GM21381 (cell line): ENCODE data around the gene MOSPD3.

Experiments used
- ATAC-seq: cut with Tn5 transposase; IDR thresholded peaks from one replicate; pipeline ENCODE4 v1.9.1; 2021; ENCODE audit warnings: mild to moderate bottlenecking, moderate library complexity; ENCODE audit not compliant: unreplicated experiment

The MOSPD3 gene

DNA sequence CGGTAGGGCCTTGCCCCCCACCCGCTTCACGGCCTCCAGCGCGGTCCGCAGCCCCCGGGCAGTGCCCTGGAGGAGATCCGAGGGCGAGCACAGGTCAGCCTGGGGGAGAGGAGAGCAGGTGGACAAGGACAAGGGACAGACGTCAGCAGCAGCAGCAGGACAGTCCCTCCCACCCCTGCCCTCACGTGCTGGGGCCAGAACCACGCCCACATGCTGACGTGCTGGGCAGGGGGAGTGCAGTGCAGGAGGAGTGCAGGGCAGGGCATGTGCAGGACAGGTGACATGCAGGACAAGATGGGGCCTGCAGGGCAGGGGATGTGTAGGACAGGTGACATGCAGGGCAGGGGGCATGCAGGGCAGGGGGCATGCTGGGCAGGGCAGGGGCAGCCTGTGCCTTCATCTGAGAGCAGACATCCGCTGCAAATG, 37.1 kb upstream of the MOSPD3 start:
- ATAC-seq, result no peak

GRCh38 chr7:100575746-100576383, 36.5 kb upstream of the MOSPD3 start:
- no peak for ATAC-seq

DNA sequence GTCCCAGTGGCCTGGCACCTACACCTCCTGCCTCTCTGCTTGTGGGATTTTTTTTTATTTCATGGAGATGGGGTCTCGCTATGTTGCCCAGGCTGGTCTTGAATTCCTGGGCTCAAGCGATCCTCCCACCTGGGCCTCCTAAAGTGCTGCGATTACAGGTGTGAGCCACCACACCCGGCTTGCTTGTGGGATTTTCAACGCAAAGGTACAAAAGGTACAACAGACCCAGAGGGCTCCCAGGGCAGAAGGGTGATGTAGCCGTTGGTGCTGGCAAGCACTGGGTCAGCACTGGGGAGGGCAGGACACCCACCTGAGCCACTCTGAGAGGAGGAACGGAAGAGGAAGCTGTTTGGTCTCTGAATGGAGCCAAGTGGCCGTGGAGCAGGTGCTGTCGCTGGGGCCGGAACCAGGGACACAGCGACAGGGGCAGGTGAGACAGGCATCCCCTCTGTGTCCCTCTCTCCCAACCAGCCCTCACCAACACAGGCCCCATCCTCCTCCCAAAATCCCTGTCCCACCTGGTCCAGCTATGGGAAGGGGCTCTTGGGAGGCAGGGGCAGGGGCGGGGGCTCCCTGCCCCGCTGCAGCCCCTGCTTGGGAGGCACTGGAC, 35.9 kb upstream of the MOSPD3 start:
- ATAC-seq, result no peak

DNA sequence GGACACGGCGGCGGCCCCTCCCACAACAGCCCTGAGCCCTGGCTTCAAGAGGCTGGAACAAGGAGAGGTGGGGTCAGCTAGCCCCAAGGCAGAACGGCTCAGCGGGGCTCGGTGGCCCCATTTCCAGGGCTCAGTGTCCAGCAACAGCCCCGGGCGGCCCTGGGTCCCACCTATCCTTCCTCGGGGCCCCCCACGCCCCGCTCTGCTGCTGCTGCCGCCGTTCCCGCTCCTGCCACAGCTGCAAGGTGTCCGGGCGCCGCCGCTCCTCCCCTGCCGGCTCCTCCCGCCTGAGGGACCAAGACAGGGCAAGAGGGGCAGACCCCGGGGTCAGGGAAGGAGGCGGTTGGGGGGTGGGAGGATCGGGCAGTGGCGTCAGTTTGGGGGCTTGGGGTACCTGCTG, 35.2 kb upstream of the MOSPD3 start:
- ATAC-seq, result no peak

GRCh38 chr7:100577507-100577906, 34.8 kb upstream of the MOSPD3 start:
- no peak for ATAC-seq

DNA sequence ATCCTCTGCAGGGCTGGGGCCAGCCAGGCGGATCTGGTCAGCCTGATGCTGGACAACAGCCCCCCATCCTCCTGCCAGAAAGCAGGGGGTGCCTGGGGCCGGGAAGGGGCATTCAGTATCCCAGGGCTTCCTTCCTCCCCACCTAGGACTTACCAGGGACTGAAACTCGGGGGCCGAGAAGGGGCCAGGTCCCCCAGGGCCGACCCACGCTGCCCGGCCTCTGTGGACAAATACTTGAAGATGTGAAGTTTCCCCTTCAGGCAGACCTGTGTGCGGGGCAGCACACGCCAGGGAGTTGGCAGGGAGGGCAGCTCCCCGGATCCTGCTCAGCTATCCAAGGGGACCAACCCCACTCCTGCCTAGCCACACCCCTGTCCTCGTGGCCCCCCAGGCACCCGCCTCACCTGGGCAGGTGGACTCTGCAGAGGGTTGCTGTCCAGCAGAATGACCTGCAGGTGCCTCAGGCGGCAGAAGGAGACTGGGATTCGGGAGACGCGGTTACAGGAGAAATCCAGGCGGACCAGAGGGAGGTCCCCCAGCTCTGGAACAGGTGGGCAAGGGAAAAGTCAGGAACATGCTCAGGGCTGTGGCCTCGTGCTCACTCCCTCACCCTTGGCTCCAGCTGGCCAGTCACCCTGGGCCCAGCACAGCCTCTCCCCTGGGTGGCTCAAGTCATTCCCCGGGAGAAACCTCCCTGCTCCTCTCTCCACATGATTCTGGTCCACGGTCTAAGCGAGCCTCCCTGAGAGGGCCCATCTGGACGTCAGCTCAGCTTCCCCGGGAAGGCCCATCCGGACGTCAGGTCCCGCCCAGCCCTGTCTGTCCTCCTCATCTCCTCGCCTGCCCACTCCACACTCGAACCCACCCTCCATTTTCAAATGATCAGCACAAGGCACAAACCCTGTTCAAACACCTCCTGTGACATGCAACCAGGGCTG, 33.8 kb upstream of the MOSPD3 start:
- ATAC-seq, result no peak

- ATAC-seq, result no peak
Observed at GRCh38 chr7:100580466-100581283, 31.7 kb upstream of the MOSPD3 start.

DNA sequence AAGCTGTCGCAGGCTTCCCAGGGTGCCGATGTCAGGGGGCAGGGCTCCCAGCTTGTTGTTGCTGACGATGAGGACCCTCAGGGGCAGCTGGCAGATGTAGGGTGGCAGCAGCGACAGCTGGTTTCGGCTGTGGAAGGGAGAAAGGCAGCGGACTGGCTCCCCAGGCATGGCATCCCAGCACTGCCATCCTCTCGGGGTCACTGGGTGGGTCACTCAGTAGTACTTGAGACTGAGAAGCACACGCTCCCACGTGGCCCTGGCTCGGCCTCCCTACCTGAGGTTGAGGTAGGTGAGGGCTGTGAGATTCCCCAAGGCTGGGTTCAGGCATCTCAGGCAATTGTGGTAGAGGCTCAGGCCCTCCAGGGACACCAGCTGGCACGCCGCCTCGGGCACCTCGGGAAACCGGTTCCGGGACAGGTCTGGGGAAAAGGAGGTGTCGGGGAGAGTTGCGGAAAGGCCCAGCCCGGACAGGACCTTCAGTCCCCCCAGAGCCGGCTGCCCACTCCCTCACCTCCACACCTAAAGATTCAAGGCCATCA, 30.2 kb upstream of the MOSPD3 start:
- no peak for ATAC-seq

- ATAC-seq, result no peak
Observed at GRCh38 chr7:100582650-100583049, 29.7 kb upstream of the MOSPD3 start.

GRCh38 chr7:100583132-100584053, 28.9 kb upstream of the MOSPD3 start:
- no peak for ATAC-seq

GRCh38 chr7:100584054-100584682, 28.2 kb upstream of the MOSPD3 start:
- ATAC-seq, result no peak

DNA sequence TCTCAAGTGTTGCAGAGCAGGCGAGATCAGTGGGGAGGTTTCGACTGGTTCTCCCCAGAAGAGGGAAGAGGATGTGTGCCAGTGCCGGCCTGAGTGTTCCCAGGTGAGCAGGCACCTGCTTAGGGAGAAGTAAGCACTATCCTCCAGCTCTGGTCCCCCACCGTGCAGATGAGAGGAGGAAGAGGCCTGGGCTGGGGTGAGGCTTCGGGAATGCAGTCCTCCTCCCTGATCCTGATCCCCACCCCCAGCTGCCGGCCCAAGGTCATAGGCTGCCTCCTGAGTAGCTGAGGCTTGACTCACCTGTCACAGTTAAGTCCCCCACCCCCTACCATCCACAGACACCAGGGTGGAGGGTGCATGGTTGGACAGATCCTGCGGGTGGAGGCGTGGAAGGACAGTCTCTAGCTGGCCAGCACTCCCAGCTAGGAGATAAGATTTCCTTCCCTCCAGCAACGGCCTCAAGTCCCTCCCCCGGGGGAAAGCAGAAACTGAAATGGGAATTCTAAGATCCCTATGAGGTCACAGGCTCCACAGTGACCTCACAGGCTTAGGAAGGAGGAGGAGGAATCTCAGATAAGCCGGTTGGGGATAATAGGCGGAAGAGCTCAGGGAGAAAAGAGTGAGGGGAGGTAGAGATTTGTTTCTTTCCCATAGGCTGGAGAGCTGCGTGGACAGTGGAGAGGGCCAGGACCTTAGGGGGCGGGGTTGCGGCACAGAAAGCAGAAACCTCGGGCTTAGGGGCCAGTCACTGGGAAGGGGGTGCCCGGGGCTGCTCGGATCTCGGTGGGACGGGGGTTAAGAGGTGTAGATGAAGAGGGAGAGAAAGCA, 27.4 kb upstream of the MOSPD3 start:
- no peak for ATAC-seq

- peak; percentile 27 for ATAC-seq
Observed at GRCh38 chr7:100585511-100586265, 26.7 kb upstream of the MOSPD3 start, which contains the start of gene LRCH4. LRCH4 (minus strand) TSS chr7:100586129; CDS start chr7:100586100, 29 bp downstream.

DNA sequence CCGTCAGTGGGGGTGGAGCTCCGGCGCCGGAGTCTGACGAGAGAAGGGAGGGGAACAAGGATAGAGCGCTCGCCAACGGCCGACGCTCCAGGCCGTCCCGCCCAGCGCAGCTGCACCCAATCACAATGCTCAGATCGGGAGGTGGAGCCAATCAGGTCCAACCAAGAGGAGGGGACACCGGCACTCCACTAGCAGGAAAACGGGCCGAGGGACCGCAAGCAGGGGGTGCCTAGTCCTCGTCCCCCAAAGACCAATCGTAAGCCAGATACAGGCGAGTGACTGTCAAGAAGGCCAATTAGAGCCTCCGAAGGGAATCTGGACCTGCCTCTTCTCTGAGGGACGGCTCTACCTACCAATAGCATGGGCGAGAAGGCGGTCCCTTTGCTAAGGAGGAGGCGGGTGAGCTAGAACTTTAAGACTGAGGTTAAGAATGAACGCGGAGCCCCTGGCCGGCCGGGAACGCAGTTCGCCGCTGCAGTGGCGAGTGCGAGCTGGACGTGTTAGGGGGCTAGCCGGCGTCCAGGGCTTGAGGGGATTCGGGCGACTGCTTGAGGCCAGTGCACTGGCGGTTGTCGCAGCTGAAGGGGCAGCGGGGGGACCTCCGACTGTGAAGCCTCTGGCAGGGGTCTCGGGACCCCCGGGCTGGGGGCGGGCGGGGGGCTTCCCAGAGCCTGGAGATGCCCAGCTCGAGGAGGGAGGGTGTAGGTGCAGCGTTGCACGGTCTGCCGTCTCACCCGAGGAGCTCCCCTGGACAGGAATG, 25.9 kb upstream of the MOSPD3 start, which contains the start of gene FBXO24:
TSS of gene FBXO24 (plus strand) at position 63 of the 760 bp plus-strand sequence. CDS start at position 361, 298 bp downstream.
- ATAC-seq, result peak; percentile 77

- ATAC-seq, result no peak
Observed at GRCh38 chr7:100588438-100588837, 23.9 kb upstream of the MOSPD3 start.

GRCh38 chr7:100589341-100589947, 22.9 kb upstream of the MOSPD3 start:
- ATAC-seq, result no peak
